Endothelial cell of hepatic sinusoid (primary cell): Measurements from ENCODE around the gene RITA1.

ENCODE experiments used
- in situ Hi-C: cut with HindIII; loops from 2 replicates; pipeline ENCODE4 v1.10.0; 2017; ENCODE audit warnings: low sequenced_read_pairs

RITA1 gene

DNA sequence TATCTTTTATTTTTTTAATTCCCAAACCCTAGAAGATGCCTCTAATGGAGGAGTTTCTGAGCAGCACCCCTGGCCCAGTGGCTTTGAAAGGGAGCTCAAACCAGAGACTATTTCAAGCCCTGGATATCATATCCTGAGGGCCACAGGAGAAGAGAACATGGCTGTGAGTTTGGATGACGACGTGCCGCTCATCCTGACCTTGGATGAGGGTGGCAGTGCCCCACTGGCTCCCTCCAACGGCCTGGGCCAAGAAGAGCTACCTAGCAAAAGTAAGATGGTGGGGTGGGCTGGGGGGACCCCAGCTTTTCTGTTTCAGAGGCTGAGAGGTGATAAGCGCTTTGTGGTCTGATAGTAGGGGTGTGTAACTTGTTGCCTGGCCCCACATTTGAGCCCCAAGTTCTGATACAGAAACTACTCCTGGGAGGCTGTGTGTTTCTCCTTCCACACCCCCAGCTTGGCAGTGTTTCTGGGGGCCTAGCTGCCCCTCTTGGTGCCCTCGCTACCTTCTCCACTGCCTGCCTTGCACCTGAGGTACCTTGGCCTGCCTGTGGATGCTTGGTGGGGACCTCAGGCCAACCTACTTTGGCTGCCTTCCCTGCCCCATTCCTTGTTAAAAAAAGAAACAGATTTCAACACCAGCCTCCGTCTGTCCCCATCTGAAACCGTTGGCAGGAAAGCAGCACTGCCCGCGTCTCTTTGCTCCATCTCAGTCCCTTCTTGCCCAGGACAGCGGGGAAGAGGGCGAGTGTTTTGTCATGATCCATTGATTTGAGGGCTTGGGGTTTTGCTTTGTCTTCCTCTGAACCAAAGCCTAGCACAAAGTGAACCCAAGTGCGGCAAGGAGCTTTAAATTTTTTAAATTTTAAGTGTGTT lies 41.4 kb downstream of the RITA1 start:
- in situ Hi-C loops = no loop called here

GRCh38 chr12:113227686-113228391 lies 42.3 kb downstream of the RITA1 start:
- in situ Hi-C loops = no loop called here

DNA sequence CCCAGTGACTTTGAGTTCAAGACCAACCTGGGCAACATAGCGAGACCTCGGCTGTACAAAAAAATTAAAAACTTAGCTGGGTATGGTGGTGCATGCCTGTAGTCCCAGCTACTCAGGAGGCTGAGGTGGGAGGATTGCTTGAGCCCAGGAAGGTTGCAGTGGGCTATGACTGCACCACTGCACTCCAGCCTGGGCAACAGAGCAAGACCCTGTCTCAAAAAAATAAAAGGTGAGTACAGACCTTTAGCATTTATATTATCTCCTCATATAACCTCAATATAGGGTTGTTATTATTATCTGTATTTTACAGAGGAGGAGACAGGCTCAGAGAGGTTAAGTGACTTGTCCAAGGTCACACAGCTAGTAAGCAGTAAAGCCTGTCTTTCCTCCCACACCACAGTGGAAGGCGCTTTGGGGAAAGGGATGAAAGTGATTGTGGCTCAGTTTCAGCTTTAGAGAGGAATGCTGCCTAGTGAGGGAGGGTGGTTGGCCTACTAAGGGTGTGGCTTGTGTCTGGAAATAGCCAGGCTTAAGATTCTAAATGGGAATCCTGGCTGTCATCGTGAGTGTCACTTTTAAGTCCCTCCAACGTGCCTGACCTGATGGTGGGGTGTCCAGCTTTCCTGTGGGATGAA lies 43.0 kb downstream of the RITA1 start:
- in situ Hi-C loops = no loop called here

DNA sequence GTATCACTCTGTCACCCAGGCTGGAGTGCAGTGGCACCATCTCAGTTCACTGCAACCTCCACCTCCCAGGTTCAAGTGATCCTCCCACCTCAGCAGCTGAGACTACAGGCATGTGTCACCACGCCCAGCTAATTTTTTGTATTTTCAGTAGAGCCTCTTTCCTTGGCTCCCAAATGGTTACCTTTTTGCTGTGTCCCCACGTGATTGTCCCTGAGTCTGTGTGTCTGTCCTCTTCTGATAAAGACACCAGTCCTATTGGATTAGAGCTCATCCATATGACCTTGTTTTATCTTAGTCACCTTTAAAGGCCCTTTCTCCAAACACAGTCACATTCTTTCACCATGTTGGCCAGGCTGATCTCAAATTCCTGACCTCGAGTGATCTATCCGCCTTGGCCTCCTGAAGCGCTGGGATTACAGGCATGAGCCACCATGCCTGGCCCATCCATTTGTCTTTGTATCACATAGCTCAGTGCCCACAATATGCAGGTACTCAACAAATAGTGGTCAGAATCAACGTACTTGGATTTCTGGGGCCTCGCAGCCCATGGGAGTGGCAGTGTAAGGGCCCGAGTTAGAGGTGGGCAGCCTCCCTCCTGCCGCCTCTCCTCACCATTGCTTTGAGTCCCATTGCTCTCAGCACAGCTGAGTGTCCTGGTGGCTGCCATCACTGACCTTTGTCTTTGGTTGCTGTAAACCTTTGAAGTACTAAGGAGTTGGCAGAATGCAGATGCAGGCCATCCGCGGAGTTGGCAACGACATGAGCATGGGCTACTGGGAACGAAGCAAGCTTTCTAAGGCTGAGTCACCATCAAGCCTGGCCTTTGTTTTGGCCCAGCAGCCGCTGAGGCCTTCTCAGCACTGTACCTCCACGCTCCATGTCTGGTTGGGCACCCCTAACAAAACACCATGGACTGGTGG lies 45.1 kb downstream of the RITA1 start:
- in situ Hi-C loops = no loop called here

DNA sequence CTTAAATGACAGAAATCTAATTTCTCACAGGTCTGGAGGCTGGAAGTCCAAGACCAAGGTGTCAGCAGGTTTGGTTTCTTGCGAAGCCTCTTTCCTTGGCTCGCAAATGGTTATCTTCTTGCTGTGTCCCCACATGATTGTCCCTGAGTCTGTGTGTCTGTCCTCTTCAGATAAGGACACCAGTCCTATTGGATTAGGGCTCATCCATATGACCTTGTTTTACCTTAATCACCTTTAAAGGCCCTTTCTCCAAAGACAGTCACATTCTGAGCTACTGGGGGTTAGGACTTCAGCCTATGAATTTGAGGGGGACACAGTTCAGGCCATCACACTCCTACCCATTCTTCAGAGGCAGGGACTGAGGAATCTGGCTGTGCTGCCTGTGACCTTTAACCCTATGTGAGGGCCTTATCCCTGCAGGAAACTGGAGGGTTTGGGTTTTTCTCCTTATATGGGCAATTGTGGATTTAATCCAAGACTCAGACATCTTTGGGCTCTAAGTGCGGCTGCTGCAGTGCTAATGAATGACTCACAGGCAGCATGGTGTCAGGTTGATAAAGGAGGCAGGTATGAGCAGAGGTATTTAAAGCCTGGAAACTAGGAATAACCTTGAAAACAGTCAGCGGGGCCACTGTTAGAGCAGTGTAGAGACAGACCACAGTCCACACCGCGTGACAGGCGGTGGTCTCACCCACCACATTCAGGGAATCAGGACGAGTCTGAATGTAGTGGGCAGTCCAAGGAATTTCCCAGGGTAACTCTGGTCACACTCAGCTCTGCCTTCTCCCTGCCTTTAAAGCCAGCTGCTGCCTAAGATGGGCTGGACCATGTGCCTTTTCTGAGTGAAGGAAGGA lies 45.9 kb downstream of the RITA1 start:
- in situ Hi-C loops = no loop called here

DNA sequence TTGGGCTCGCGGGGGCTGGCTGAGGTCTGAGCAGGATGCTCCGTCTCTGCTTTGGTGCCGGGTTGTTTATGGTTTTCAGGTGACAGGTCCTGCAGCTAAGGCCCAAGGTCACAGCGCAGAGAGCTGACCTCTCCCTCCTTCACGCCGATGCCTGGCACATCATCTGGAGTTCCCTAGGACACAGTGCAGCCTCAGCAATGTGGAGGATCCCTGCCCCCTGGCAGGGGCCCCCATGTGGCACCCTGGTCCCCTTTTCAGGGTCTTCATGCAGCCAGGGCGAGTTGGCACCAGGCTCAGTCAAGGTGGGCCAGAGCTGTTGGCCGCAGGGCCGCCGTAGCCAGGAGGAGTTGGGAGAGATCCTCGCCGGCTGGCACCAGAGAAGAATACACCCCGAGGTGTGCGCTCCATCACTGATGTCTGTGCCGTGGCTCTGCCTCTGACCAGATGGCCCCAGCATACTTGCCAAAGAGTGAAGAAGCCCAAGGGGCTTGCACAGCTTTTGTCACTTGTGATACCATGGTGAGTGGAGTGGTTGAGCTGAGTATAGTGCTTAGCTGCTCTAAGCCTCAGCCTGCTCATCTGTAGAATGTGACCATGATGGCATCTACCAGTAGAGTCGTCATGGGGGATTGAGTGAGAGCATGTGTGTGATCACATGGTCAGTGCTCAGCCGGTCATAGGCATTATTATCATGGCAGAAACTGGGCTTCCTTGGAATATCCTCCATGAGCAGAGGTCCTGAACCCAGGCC lies 46.7 kb downstream of the RITA1 start:
- in situ Hi-C loops = no loop called here

- in situ Hi-C loops = no loop called here
Observed at GRCh38 chr12:113232840-113233585, 47.5 kb downstream of the RITA1 start.

- in situ Hi-C loops = no loop called here
Observed at GRCh38 chr12:113233967-113234366, 48.4 kb downstream of the RITA1 start.

DNA sequence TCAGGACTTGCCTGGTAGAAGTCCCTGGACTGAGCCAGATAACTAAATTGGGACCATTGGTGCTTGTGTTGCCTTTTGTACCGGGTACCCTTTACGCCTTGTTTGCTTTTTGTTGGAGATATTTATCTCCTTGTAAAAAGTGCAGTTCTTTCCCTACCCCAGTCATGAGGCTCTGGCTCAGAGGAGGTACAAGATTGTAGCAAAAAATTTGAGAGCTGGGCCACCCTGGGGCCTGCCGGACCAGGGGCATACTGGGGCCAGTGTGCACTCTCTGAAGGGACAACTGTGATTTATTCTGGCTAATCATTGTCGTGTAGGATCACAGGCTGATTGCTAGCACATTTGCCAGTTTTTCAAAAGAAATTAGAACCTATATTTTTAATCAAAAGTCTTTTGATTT lies 49.0 kb downstream of the RITA1 start:
- in situ Hi-C loops = no loop called here

GRCh38 chr12:113235976-113236375 lies 50.5 kb downstream of the RITA1 start:
- in situ Hi-C loops = loop anchor here (5.0 kb wide), 1 partner anchor 44 kb away; no protein-coding TSS in a partner anchor

- in situ Hi-C loops = loop anchor here (5.0 kb wide), 1 partner anchor 44 kb away; no protein-coding TSS in a partner anchor
Observed at GRCh38 chr12:113236539-113237399, 51.2 kb downstream of the RITA1 start.

DNA sequence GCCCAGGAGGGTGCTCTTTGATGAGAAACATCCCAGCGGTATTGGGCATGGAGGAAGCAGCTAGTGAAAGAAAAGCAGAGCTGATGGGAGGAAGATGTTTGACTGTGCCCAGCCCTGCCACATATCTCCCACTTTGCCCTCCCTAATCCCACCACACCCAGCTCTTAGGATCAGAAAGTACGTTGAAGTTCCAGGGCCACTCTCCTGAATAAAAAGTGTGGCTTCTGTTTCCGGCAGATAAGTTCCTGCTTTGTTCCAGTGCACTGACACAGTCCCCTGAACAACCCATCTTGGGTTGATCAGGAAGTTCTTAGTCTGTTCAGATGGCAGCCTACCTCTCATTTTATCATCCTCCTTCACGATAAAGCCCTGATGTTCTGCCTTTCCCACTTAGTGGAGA lies 52.2 kb downstream of the RITA1 start:
- in situ Hi-C loops = loop anchor here (5.0 kb wide), 1 partner anchor 45 kb away; no protein-coding TSS in a partner anchor

- in situ Hi-C loops = loop anchor here (5.0 kb wide), 1 partner anchor 46 kb away; no protein-coding TSS in a partner anchor
Observed at GRCh38 chr12:113238309-113238708, 52.8 kb downstream of the RITA1 start.

DNA sequence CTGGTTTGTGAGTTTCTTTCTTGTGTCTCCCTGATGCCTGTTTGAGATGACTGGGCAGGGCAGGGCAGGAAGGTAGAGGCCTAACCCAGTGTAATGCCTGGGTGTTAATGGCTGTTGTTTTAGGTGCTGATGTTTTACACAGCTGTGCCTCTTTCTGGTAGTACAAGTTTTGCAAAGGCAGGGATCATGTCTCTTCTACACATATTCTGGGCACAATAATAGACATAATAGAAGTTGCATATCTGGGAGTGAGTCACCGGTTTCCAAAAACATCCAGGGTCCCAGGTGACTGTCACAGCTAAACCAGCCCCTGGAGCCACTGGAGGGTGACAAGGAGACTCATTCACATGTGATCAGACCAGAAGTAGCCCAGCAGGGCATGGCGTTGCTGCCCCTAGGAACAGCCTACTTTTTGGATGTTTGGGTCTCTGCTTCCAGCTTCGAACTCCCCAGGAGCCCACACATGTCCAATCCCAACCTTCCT lies 53.8 kb downstream of the RITA1 start:
- in situ Hi-C loops = loop anchor here (5.0 kb wide), 1 partner anchor 47 kb away; no protein-coding TSS in a partner anchor

- in situ Hi-C loops = loop anchor here (5.0 kb wide), 1 partner anchor 48 kb away; no protein-coding TSS in a partner anchor
Observed at GRCh38 chr12:113239811-113240331, 54.4 kb downstream of the RITA1 start.

DNA sequence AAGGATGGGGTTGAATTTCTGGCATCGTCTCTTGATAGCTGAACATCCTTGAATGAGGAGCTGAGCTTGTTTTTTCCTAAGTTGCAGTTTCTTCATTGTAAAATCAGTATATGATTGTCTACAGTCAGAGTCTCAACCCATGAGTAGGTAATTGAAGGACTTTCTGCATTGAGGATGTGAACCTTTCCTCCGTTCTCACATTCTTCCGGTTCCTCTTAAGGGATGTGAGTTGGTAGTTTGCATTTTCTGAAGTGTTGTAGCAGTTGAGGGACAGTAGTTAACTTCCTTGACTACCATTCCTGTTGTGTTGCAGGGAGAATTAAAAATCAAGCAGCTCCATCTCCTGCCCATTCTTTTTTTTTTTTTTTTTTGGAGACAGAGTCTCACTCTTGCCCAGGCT lies 54.9 kb downstream of the RITA1 start:
- in situ Hi-C loops = no loop called here
